Measurements from ENCODE around the gene PARD6G. TPM values are rescaled to one million over a fixed set of nuclear protein-coding genes. Genes with fewer than 3 reads are reported as not detected.
A peak's percentile ranks its signal among the peaks of the same experiment; 100 is the strongest.

The PARD6G gene
- total and polyA plus RNA-seq, 2 experiments from 2014 or later = 8.2 to 11.8 TPM

DNA sequence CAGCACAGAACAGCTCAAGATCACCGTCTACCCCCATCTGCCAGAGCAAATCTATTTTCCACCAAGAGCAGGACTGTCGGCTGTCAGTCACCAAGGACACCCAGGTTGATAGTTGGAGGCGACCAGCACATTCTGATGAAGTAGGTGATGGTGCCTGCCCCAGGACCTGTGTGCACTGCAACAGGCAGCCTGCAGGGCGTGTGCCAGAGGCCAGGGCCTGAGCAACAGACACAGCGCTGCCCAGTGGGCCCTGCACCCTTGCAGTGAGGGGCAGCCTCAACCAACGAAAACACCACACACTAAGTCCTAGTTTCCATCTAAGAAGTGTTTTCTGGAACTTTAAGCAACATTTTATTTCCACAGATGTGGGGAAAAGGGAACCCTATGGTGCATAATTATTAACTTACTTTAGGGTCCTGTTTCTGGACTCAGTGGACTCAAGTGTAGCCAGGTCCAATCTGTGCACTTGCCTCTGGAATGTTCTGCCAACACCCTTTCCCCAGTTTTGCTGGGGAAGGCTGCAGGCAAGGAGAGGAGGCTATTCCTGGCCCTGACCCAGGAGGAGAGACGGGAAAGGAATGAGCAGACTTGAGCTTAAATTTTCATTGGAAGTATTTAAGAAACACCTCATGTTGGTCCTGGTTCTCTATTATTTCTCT lies 76.8 kb downstream of the PARD6G start:
- no peak for DNase-seq (ENCODE audit: low spot score)
- TF ChIP-seq EZH2 (IDR thresholded peaks at IDR 0.05; ENCODE audit: borderline replicate concordance) (no peak), EZH2phosphoT487 (IDR thresholded peaks at IDR 0.05; ENCODE audit: low read depth, severe bottlenecking, unreplicated experiment) (no peak)
- TF ChIP-seq, protein P1, sequence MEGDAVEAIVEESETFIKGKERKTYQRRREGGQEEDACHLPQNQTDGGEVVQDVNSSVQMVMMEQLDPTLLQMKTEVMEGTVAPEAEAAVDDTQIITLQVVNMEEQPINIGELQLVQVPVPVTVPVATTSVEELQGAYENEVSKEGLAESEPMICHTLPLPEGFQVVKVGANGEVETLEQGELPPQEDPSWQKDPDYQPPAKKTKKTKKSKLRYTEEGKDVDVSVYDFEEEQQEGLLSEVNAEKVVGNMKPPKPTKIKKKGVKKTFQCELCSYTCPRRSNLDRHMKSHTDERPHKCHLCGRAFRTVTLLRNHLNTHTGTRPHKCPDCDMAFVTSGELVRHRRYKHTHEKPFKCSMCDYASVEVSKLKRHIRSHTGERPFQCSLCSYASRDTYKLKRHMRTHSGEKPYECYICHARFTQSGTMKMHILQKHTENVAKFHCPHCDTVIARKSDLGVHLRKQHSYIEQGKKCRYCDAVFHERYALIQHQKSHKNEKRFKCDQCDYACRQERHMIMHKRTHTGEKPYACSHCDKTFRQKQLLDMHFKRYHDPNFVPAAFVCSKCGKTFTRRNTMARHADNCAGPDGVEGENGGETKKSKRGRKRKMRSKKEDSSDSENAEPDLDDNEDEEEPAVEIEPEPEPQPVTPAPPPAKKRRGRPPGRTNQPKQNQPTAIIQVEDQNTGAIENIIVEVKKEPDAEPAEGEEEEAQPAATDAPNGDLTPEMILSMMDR (IDR thresholded peaks at IDR 0.05; ENCODE audit: poor library complexity) = no peak
- Histone ChIP-seq H4K20me1 (ENCODE audit: insufficient read depth, poor library complexity, severe bottlenecking) (no peaks in the 10 kb centered on the region), H3K27me3 (no peaks in the 10 kb centered on the region), H3K79me2 (no peaks in the 10 kb centered on the region), H3K4me2 (peak overlapping the region; percentile 66), H3K27ac (peak overlapping the region; percentile 56), H3K9me2 (replicated peaks; ENCODE audit: insufficient read depth) (no peaks in the 10 kb centered on the region), H2AFZ (no peak overlapping the region), H3K9me3 (ENCODE audit: low read depth) (no peaks in the 10 kb centered on the region), H3K36me3 (replicated peaks; ENCODE audit: insufficient read depth, low read depth) (no peaks in the 10 kb centered on the region), H3K4me1 (ENCODE audit: insufficient read depth) (peaks cover 9% of the 10 kb centered on the region), H3K4me3 (no peak overlapping the region)
- 89% methylated on average over 7 of the region's 7 CpGs for WGBS (ENCODE audit: low lambda C conversion rate, missing lambda C conversion rate)

DNA sequence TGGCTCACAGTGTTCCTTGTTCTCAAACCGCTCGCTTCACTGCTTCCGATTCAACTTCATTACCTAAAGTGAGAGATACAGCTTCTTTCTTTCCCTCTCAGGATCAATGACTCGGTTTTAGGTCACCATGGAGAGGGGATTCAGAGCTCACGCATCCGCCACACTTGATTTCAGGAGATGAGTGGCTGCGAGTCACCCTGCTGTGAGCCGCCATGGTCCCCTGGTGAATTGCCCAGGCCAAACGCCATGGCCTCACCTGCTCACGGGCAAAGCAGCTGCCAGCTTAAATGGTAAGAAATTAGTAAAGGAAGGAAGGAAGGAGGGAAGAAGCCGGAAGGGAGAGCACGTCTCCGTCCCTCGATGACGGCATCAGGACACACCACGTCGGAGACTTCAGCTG lies 77.7 kb downstream of the PARD6G start:
- TF ChIP-seq EZH2 (IDR thresholded peaks at IDR 0.05; ENCODE audit: borderline replicate concordance) (no peak), EZH2phosphoT487 (IDR thresholded peaks at IDR 0.05; ENCODE audit: low read depth, severe bottlenecking, unreplicated experiment) (no peak)
- TF ChIP-seq, protein P1 (IDR thresholded peaks at IDR 0.05; ENCODE audit: poor library complexity) = no peak
- Histone ChIP-seq H3K4me1 (ENCODE audit: insufficient read depth) (peaks cover 9% of the 10 kb centered on the region), H4K20me1 (ENCODE audit: insufficient read depth, poor library complexity, severe bottlenecking) (no peaks in the 10 kb centered on the region), H2AFZ (no peak overlapping the region), H3K27me3 (no peaks in the 10 kb centered on the region), H3K27ac (no peak overlapping the region), H3K4me2 (no peak overlapping the region), H3K9me3 (ENCODE audit: low read depth) (no peaks in the 10 kb centered on the region), H3K9me2 (replicated peaks; ENCODE audit: insufficient read depth) (no peaks in the 10 kb centered on the region), H3K79me2 (no peaks in the 10 kb centered on the region), H3K4me3 (no peak overlapping the region), H3K36me3 (replicated peaks; ENCODE audit: insufficient read depth, low read depth) (no peaks in the 10 kb centered on the region)
- no peak for DNase-seq (ENCODE audit: low spot score)
- 95% methylated on average over 17 of the region's 17 CpGs for WGBS (ENCODE audit: low lambda C conversion rate, missing lambda C conversion rate)

DNA sequence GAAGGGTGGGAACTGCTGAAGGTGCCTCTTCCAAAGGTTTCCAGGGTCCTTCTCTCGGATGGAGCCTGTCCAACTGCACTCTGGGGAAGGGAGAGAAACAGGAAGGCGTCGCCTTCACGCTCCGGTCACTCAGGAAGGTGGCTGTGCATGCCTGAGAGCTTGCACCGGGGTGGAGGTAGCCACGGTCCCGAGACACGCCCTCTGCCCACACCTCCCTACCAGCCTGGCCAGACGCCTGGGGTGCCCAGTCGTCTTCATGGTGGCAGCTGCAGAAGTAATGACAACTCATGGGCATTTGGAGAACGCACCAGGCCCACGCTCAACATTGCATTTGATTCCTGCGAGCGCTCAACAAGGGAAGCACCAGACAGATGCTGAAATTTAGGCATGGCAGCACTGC lies 78.3 kb downstream of the PARD6G start:
- Histone ChIP-seq H3K4me3 (no peak overlapping the region), H2AFZ (no peak overlapping the region), H3K27ac (peak overlapping the region; percentile 27), H3K79me2 (no peaks in the 10 kb centered on the region), H3K9me2 (replicated peaks; ENCODE audit: insufficient read depth) (no peaks in the 10 kb centered on the region), H3K4me2 (no peak overlapping the region), H4K20me1 (ENCODE audit: insufficient read depth, poor library complexity, severe bottlenecking) (no peaks in the 10 kb centered on the region), H3K36me3 (replicated peaks; ENCODE audit: insufficient read depth, low read depth) (no peaks in the 10 kb centered on the region), H3K4me1 (ENCODE audit: insufficient read depth) (peaks cover 9% of the 10 kb centered on the region), H3K27me3 (no peaks in the 10 kb centered on the region), H3K9me3 (ENCODE audit: low read depth) (no peaks in the 10 kb centered on the region)
- TF ChIP-seq EZH2 (IDR thresholded peaks at IDR 0.05; ENCODE audit: borderline replicate concordance) (no peak), EZH2phosphoT487 (IDR thresholded peaks at IDR 0.05; ENCODE audit: low read depth, severe bottlenecking, unreplicated experiment) (no peak)
- TF ChIP-seq, protein P1 (IDR thresholded peaks at IDR 0.05; ENCODE audit: poor library complexity) = no peak
- 95% methylated on average over 15 of the region's 15 CpGs for WGBS (ENCODE audit: low lambda C conversion rate, missing lambda C conversion rate)
- no peak for DNase-seq (ENCODE audit: low spot score)
